ENCODE data around the gene C19orf85.
"Not testable (repeated sequence)": the region's sequence is repeated elsewhere in the genome, so short reads cannot be mapped to it uniquely, and the experiment has no call there.

The C19orf85 gene

DNA sequence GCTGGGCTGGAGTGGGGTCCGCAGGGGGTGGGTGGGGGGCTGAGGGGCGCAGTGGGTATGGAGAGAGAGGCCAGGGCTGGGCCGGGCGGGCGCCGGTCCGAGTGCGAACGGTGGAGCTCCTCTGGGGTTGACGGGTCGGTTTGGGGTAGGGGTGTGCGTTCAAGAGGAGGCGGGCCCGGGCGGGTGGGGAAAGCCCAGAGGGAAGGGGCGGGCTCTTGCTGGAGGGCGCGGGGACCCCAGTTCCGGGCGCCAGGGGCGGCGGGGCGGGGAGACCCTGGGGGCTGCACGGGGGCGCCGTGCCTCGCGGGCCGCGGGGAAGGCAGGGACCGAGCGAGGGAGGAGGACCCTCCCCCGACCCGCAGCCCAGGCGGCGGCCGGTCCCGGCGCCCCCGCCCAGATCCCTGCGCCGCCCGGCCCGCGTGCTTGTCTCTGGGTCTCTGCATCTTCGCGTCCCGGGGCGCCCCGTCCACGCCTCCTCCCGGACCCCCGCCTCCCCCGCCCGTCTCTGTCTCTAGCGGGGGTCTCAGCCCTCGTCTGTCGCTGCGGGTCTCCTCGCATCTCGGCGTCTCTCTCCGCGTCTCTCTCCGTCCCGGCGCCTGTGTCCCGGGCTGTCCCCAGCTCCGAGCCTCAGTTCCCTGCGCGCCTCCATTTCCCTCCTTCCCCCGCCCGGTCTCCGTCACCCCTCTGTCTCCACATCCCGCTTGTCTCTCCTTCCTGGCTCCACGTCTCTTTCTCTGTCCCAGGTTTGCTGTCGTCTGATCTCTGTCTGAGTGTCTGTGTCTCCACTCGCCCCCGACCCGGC lies 13.2 kb downstream of the C19orf85 start (continued):
- TF ChIP-seq, protein P1, sequence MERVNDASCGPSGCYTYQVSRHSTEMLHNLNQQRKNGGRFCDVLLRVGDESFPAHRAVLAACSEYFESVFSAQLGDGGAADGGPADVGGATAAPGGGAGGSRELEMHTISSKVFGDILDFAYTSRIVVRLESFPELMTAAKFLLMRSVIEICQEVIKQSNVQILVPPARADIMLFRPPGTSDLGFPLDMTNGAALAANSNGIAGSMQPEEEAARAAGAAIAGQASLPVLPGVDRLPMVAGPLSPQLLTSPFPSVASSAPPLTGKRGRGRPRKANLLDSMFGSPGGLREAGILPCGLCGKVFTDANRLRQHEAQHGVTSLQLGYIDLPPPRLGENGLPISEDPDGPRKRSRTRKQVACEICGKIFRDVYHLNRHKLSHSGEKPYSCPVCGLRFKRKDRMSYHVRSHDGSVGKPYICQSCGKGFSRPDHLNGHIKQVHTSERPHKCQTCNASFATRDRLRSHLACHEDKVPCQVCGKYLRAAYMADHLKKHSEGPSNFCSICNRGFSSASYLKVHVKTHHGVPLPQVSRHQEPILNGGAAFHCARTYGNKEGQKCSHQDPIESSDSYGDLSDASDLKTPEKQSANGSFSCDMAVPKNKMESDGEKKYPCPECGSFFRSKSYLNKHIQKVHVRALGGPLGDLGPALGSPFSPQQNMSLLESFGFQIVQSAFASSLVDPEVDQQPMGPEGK (tag by site-specific recombination; IDR thresholded peaks at IDR 0.05): 0 out of 2 replicates have a peak, but pooled peaks have one; percentile 52
- TF ChIP-seq ZNF19 (tag by site-specific recombination; IDR thresholded peaks at IDR 0.05; ENCODE audit: low read depth) (no peak), ZBTB21 (tag by site-specific recombination; IDR thresholded peaks at IDR 0.05) (no peak), ZNF366 (tag by site-specific recombination; conservative IDR thresholded peaks at IDR 0.05) (peak; percentile 44; the same call in 1 of the 2 replicates), KLF10 (tag by site-specific recombination; IDR thresholded peaks at IDR 0.05) (no peak)

DNA sequence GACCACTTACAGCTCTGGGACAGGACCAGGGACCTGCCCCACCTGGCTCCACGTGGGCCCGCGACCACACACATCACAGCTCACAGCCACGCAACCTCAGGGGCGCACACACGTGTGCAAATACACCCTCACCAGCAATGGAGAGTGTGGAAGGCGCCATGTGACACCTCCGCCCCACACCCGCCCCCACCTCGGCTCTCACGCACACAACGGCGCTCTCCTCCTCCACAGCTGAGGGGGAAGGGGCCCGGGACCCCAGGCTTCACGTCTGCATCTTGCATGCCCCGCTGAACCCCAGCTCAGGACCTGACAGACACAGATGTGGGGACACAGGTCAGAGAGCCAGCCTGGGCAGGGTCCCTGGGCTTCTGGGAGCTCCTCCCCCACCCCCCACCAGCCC lies 15.1 kb downstream of the C19orf85 start:
- Histone ChIP-seq H3K9me3 (ENCODE audit: control insufficient read depth, insufficient read depth, low read depth, low read length) (no peaks in the 10 kb centered on the region), H3K27ac (ENCODE audit: extremely low read depth, low read depth, low read length) (no peak overlapping the region), H3K36me3 (ENCODE audit: control insufficient read depth in 2 of 2, insufficient read depth in 1 of 2, low read length in 2 of 2) (no peaks in the 10 kb centered on the region), H3K4me1 (ENCODE audit: control insufficient read depth, insufficient read depth, low read length) (no peaks in the 10 kb centered on the region), H3K4me3 (ENCODE audit: low read depth, low read length) (no peak overlapping the region)
- POLR2A ChIA-PET: interaction anchor here (1.2 to 1.3 kb wide), 2 partner anchors 27 to 60 kb away, joined by 3 to 4 read pairs; partner anchors contain the start of gene ZNF628
- TF ChIP-seq ZNF555 (tag by site-specific recombination; conservative IDR thresholded peaks at IDR 0.05) (no peak), ZNF23 (tag by site-specific recombination; IDR thresholded peaks at IDR 0.05; ENCODE audit: borderline replicate concordance) (no peak), ZFHX2 (tag by site-specific recombination; conservative IDR thresholded peaks at IDR 0.05) (peak; percentile 80), EGR2 (tag by site-specific recombination; IDR thresholded peaks at IDR 0.05; ENCODE audit: low read depth) (peak; percentile 62; the same call in 1 of the 2 replicates), GLIS2 (tag by site-specific recombination; IDR thresholded peaks at IDR 0.05) (0 out of 2 replicates have a peak, but pooled peaks have one; percentile 20), ZFP69B (tag by site-specific recombination; IDR thresholded peaks at IDR 0.05) (0 out of 2 replicates have a peak, but pooled peaks have one; percentile 27)
- TF ChIP-seq, protein P2, sequence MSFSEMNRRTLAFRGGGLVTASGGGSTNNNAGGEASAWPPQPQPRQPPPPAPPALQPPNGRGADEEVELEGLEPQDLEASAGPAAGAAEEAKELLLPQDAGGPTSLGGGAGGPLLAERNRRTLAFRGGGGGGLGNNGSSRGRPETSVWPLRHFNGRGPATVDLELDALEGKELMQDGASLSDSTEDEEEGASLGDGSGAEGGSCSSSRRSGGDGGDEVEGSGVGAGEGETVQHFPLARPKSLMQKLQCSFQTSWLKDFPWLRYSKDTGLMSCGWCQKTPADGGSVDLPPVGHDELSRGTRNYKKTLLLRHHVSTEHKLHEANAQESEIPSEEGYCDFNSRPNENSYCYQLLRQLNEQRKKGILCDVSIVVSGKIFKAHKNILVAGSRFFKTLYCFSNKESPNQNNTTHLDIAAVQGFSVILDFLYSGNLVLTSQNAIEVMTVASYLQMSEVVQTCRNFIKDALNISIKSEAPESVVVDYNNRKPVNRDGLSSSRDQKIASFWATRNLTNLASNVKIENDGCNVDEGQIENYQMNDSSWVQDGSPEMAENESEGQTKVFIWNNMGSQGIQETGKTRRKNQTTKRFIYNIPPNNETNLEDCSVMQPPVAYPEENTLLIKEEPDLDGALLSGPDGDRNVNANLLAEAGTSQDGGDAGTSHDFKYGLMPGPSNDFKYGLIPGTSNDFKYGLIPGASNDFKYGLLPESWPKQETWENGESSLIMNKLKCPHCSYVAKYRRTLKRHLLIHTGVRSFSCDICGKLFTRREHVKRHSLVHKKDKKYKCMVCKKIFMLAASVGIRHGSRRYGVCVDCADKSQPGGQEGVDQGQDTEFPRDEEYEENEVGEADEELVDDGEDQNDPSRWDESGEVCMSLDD (tag by site-specific recombination; IDR thresholded peaks at IDR 0.05): peak; percentile 18; the same call in 1 of the 2 replicates
- CTCF ChIA-PET: interaction anchor here (1.0 to 1.1 kb wide), 2 partner anchors 18 to 308 kb away, joined by 4 read pairs; no protein-coding TSS in a partner anchor

DNA sequence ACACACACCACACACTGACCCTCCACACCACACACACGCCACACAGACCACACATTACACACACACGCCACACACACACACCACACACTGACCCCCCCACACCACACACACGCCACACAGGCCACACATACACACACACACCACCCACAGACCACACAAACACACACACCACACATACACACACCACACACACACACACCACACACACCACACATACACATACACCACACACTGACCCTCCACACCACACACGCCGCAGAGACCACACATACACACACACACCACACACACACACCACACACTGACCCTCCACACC lies 16.4 kb downstream of the C19orf85 start:
- CTCF ChIA-PET: interaction anchor here (1.2 kb wide), 1 partner anchor 307 kb away, joined by 3 read pairs; no protein-coding TSS in a partner anchor
- not testable (repeated sequence) for H3K9me3 ChIP-seq (ENCODE audit: control insufficient read depth, insufficient read depth, low read depth, low read length); H3K36me3 ChIP-seq (ENCODE audit: control insufficient read depth in 2 of 2, insufficient read depth in 1 of 2, low read length in 2 of 2); H3K27ac ChIP-seq (ENCODE audit: extremely low read depth, low read depth, low read length); H3K4me1 ChIP-seq (ENCODE audit: control insufficient read depth, insufficient read depth, low read length); H3K4me3 ChIP-seq (ENCODE audit: low read depth, low read length)
- POLR2A ChIA-PET: interaction anchor here (1.0 kb wide), 1 partner anchor 14 kb away, joined by 4 read pairs; no protein-coding TSS in a partner anchor

DNA sequence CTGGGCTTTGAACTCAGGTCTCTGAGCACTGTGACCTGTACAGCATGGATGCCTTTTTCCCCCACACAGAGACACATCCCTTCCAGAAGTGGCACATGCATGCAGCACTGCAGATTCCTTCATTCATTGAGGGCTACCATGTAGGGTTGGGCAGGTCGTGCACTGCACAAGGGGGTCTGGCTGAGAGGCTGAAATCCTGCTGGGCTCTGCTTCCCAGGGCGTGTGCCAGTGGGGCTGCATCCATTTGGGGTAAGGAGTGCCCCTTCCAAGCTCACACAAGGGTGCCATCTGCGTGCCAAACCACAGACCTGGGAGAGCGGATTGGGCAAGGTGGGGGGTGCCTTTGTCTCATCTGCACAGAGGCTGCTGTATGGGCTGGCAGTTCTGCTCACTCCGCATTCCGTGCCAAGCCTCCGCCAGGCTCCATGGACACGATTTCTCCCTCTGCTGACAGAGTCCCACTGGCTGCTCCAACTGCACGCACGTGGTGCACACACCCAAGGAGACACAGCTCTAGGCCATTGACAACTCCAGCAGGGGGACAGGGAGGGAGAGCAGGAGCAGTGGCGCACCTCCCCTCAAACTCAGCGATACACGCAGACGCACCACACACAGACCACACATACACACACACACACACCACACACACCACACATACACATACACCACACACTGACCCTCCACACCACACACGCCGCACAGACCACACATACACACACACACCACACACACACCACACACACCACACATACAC lies 17.0 kb downstream of the C19orf85 start:
- no peaks in the 10 kb centered on the region for H3K36me3 ChIP-seq (ENCODE audit: control insufficient read depth in 2 of 2, insufficient read depth in 1 of 2, low read length in 2 of 2)
- no peaks in the 10 kb centered on the region for H3K4me1 ChIP-seq (ENCODE audit: control insufficient read depth, insufficient read depth, low read length)
- no peak overlapping the region for H3K27ac ChIP-seq (ENCODE audit: extremely low read depth, low read depth, low read length)
- CTCF ChIA-PET: interaction anchor here (0.5 to 1.2 kb wide), 2 partner anchors 28 to 307 kb away, joined by 3 read pairs; no protein-coding TSS in a partner anchor
- H3K9me3 ChIP-seq (ENCODE audit: control insufficient read depth, insufficient read depth, low read depth, low read length): no peaks in the 10 kb centered on the region
- H3K4me3 ChIP-seq (ENCODE audit: low read depth, low read length): no peak overlapping the region
- POLR2A ChIA-PET: interaction anchor here (1.0 kb wide), 1 partner anchor 14 kb away, joined by 4 read pairs; no protein-coding TSS in a partner anchor
- TF ChIP-seq, protein P3, sequence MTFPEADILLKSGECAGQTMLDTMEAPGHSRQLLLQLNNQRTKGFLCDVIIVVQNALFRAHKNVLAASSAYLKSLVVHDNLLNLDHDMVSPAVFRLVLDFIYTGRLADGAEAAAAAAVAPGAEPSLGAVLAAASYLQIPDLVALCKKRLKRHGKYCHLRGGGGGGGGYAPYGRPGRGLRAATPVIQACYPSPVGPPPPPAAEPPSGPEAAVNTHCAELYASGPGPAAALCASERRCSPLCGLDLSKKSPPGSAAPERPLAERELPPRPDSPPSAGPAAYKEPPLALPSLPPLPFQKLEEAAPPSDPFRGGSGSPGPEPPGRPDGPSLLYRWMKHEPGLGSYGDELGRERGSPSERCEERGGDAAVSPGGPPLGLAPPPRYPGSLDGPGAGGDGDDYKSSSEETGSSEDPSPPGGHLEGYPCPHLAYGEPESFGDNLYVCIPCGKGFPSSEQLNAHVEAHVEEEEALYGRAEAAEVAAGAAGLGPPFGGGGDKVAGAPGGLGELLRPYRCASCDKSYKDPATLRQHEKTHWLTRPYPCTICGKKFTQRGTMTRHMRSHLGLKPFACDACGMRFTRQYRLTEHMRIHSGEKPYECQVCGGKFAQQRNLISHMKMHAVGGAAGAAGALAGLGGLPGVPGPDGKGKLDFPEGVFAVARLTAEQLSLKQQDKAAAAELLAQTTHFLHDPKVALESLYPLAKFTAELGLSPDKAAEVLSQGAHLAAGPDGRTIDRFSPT (tag by site-specific recombination; IDR thresholded peaks at IDR 0.05): peak; percentile 73; the same call in 1 of the 2 replicates
- peak; percentile 97 for TF ChIP-seq ZIC2 (tag by site-specific recombination; IDR thresholded peaks at IDR 0.05)
- 0 out of 2 replicates have a peak, but pooled peaks have one; percentile 29 for TF ChIP-seq ZNF792 (tag by site-specific recombination; IDR thresholded peaks at IDR 0.05)
- 0 out of 2 replicates have a peak, but pooled peaks have one; percentile 34 for TF ChIP-seq ZNF768 (tag by site-specific recombination; IDR thresholded peaks at IDR 0.05)
- TF ChIP-seq ZFHX2 (tag by site-specific recombination; conservative IDR thresholded peaks at IDR 0.05): no peak
- TF ChIP-seq ZNF660 (tag by site-specific recombination; IDR thresholded peaks at IDR 0.05): peak; percentile 41; the same call in 1 of the 2 replicates
- TF ChIP-seq KLF8 (tag by site-specific recombination; IDR thresholded peaks at IDR 0.05): peak; percentile 62; the same call in 1 of the 2 replicates
- 0 out of 2 replicates have a peak, but pooled peaks have one; percentile 26 for TF ChIP-seq HOXC10 (CRISPR knock-in tag; IDR thresholded peaks at IDR 0.05)
